HG02642 (cell line): ENCODE data around the gene PCDH15.

Source experiments
- ATAC-seq: cut with Tn5 transposase; IDR thresholded peaks from one replicate; pipeline ENCODE4 v1.9.1; 2021; ENCODE audit warnings: mild to moderate bottlenecking; ENCODE audit not compliant: unreplicated experiment, poor library complexity

Gene PCDH15

DNA sequence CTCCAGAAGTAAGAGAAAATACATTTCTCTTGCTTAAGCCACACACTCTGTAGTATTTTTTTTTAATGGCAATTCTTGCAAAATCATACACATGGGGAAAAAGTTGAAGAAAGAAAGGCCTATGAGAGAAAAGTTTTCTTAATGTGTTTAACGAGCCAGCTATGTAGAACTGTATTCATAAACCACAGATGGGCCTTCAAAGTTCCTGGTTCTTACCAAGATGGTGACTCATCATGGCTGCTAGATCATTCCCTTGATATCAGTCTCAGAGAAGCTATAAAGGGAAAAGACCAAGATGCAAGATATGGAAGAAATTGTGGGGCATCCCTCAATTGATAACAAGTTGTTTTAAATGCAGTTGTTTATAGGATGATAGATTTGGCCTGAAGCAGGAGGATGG, 1035.7 kb downstream of the PCDH15 start:
- no peak for ATAC-seq

DNA sequence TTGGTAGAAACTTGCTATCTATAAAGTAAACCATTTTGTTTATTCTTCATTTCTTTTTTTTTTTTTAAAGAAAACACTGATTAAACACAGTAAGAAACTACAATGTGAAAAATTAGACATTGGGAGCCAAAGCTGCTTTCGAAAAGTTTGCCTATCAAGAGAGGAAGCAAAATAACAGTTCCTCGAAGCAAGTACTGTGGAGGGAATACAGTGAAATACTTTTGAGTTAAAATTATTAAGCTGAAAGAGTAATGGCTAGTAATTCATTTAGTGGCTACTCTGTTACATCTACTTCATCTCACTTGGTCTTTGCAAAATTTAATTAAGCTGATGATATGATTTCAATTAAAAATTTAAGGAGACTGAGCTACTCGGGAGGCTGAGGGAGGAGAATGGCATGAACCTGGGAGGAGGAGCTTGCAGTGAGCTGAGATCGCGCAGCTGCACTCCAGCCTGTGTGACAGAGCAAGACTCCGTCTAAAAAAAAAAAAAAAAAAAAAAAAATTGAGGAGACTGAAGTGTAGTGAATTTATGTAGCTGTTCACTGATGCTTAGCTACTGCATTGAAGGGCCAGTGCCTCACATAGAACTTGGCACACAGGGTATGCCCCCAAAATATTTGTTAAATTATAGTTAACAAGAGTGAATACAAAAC, 1046.3 kb downstream of the PCDH15 start:
- ATAC-seq: no peak
